Liver (tissue), 9 donors: ENCODE results near the gene PAFAH1B2. TPM values are rescaled to one million over a fixed set of nuclear protein-coding genes. Genes with fewer than 3 reads are reported as not detected.
"Not testable (repeated sequence)": the region's sequence is repeated elsewhere in the genome, so short reads cannot be mapped to it uniquely, and the experiment has no call there.

Experiments used
- DNase-seq: peaks from one replicate; pipeline ENCODE4 v3.0.0-alpha.2; 2017; ENCODE audit warnings: low spot score
- H3K27ac ChIP-seq, 2 donors: one replicate each; pipeline ENCODE4 v1.7.0; 2013; ENCODE audit warnings: inconsistent platforms in 2 of 2, low read length in 2 of 2, control low read depth in 1 of 2, low read depth in 1 of 2, mild to moderate bottlenecking in 1 of 2
- H3K27me3 ChIP-seq, 4 donors: one replicate each; pipeline versions ENCODE4 v1.6.1 to v1.7.0; 2013; ENCODE audit warnings: low read length in 3 of 4, inconsistent platforms in 1 of 4, mild to moderate bottlenecking in 1 of 4, moderate library complexity in 1 of 4; ENCODE audit not compliant: control insufficient read depth in 4 of 4, insufficient read depth in 4 of 4
- H3K36me3 ChIP-seq, 4 donors: one replicate each; pipeline versions ENCODE4 v1.6.1 to v1.7.0; 2013; ENCODE audit warnings: low read length in 3 of 4, mild to moderate bottlenecking in 3 of 4, low read depth in 1 of 4, moderate library complexity in 1 of 4; ENCODE audit not compliant: control insufficient read depth in 4 of 4, insufficient read depth in 3 of 4
- H3K4me1 ChIP-seq, 4 donors: one replicate each; pipeline versions ENCODE4 v1.6.1 to v1.7.0; 2013; ENCODE audit warnings: low read length in 3 of 4, mild to moderate bottlenecking in 3 of 4, moderate library complexity in 1 of 4; ENCODE audit not compliant: control insufficient read depth in 4 of 4, insufficient read depth in 4 of 4
- H3K4me3 ChIP-seq, 3 donors: one replicate each; pipeline versions ENCODE4 v1.6.1 to v1.7.0; 2013; ENCODE audit warnings: low read length in 3 of 3, control low read depth in 1 of 3, low read depth in 1 of 3, mild to moderate bottlenecking in 1 of 3
- H3K9ac ChIP-seq, 2 donors: one replicate each; pipeline ENCODE4 v1.7.0; 2013; ENCODE audit warnings: low read length in 2 of 2, mild to moderate bottlenecking in 2 of 2, moderate library complexity in 2 of 2, control low read depth in 1 of 2, low read depth in 1 of 2
- H3K9me3 ChIP-seq, 4 donors: one replicate each; pipeline versions ENCODE4 v1.6.1 to v1.7.0; 2013; ENCODE audit warnings: low read length in 3 of 4; ENCODE audit not compliant: control insufficient read depth in 4 of 4
- EGR1 ChIP-seq, 2 donors: IDR thresholded peaks; 2 replicates each; pipeline ENCODE4 v1.6.1; 2016 to 2018; ENCODE audit warnings: antibody characterized with exemption in 2 of 2, low read depth in 2 of 2
- FOXA1 ChIP-seq: IDR thresholded peaks from 2 replicates; pipeline ENCODE4 v1.6.1; 2016; ENCODE audit warnings: antibody characterized with exemption
- FOXA2 ChIP-seq: IDR thresholded peaks from 2 replicates; pipeline ENCODE4 v1.6.1; 2016; ENCODE audit warnings: antibody characterized with exemption
- GABPA ChIP-seq, 2 donors: IDR thresholded peaks in 1 of 2; conservative IDR thresholded peaks in 1 of 2; 2 replicates each; pipeline ENCODE4 v1.6.1; 2016; ENCODE audit warnings: antibody characterized with exemption in 2 of 2, mild to moderate bottlenecking in 1 of 2, moderate library complexity in 1 of 2
- HNF4A ChIP-seq, 2 donors: conservative IDR thresholded peaks; 2 replicates each; pipeline ENCODE4 v1.6.1; 2016; ENCODE audit warnings: antibody characterized with exemption in 2 of 2, mild to moderate bottlenecking in 2 of 2
- HNF4G ChIP-seq: IDR thresholded peaks from 2 replicates; pipeline ENCODE4 v1.6.1; 2016; ENCODE audit warnings: antibody characterized with exemption
- JUND ChIP-seq, 2 donors: IDR thresholded peaks; 2 replicates each; pipeline ENCODE4 v1.6.1; 2016; ENCODE audit warnings: antibody characterized with exemption in 2 of 2
- NR2F2 ChIP-seq: IDR thresholded peaks from 2 replicates; pipeline ENCODE4 v1.6.1; 2016; ENCODE audit warnings: antibody characterized with exemption
- RAD21 ChIP-seq, 2 donors: IDR thresholded peaks; 2 replicates each; pipeline ENCODE4 v1.6.1; 2016; ENCODE audit warnings: antibody characterized with exemption in 2 of 2, mild to moderate bottlenecking in 2 of 2
- RXRA ChIP-seq, 2 donors: IDR thresholded peaks; 2 replicates each; pipeline ENCODE4 v1.6.1; 2017 to 2018; ENCODE audit warnings: antibody characterized with exemption in 2 of 2, mild to moderate bottlenecking in 1 of 2
- SP1 ChIP-seq: IDR thresholded peaks from 2 replicates; pipeline ENCODE4 v1.6.1; 2018; ENCODE audit warnings: antibody characterized with exemption, mild to moderate bottlenecking
- TAF1 ChIP-seq: conservative IDR thresholded peaks from 2 replicates; pipeline ENCODE4 v1.6.1; 2016; ENCODE audit warnings: antibody characterized with exemption, mild to moderate bottlenecking
- YY1 ChIP-seq: IDR thresholded peaks from 2 replicates; pipeline ENCODE4 v1.6.1; 2016; ENCODE audit warnings: antibody characterized with exemption, mild to moderate bottlenecking
- WGBS: extraction: QIAGEN DNeasy Blood & Tissue Kit; methylation state at CpG from one replicate; pipeline ENCODE4 v1.1.7; 2013; 5-methylcytosine and 5-hydroxymethylcytosine counted together
- polyA plus RNA-seq, 2 donors: library from polyadenylated mRNA; stranded (reverse) in 1 of 2; unstranded in 1 of 2; fragments of 200-250 nt in 1 of 2; fragments of >200 nt in 1 of 2; fragmentation: Nextera tagmentation in 1 of 2; extraction: Ambion mirVana in 1 of 2; gene quantifications; one replicate each; pipeline versions ENCODE4 v1.2.1 to v1.2.3, GENCODE V29; 2013 to 2015
- total RNA-seq, 2 donors: library from RNA; depleted of rRNA; stranded (reverse); fragments of >200 nt; gene quantifications; one replicate each; pipeline ENCODE4 v1.2.3, GENCODE V29; 2014
- TF ChIP-seq, protein P1 (sequence below): IDR thresholded peaks from 2 replicates; pipeline ENCODE4 v1.6.1; 2016; ENCODE audit warnings: antibody characterized with exemption
- TF ChIP-seq, protein P2 (sequence below): IDR thresholded peaks from 2 replicates; pipeline ENCODE4 v1.6.1; 2016; ENCODE audit warnings: antibody characterized with exemption
- TF ChIP-seq, protein P3 (sequence below): IDR thresholded peaks from 2 replicates; pipeline ENCODE4 v1.6.1; 2016; ENCODE audit warnings: antibody characterized with exemption
- TF ChIP-seq, protein P4 (sequence below): fragments of 150-350 bp; IDR thresholded peaks from 2 replicates; pipeline ENCODE4 v1.5.1; 2017; ENCODE audit warnings: improper control_type of control experiment, low read depth, low read length; ENCODE audit not compliant: missing input control
- donor health status: healthy.
- donor health status: healthy.
- donor health status: healthy.
- donor health status: healthy.
- donor health status: healthy.

PAFAH1B2 gene
- total and polyA plus RNA-seq, 4 donors: 12.7 to 39.8 (median 24.9) TPM

DNA sequence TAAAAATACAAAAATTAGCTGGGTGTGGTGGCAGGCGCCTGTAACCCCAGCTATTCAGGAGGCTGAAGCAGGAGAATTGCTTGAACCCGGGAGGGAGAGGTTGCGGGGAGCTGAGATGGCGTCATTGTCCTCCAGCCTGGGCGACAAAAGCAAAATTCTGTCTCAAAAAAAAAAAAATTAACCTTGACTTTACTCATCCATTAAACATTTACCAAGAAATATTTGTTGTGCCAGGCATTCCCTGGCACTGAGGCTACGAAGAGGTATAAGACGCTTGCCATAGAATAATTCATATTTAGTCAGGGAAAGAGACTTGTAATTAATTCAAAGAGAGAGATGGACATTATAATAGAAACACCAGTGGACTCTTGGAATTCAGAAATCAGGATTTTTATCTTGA is 13.2 kb upstream of the PAFAH1B2 start:
- TF ChIP-seq RXRA (IDR thresholded peaks at IDR 0.05): peak in 1 of 2 donors; percentile 13
- TF ChIP-seq GABPA (IDR thresholded peaks at IDR 0.05 in 1 of 2, conservative IDR thresholded peaks at IDR 0.05 in 1 of 2): no peak
- no peak overlapping the region for H3K9ac ChIP-seq
- no peak for DNase-seq
- H3K4me1 ChIP-seq: peaks cover 0 to 4% (median 0%) of the 10 kb centered on the region in 4 donors
- no peaks in the 10 kb centered on the region for H3K27me3 ChIP-seq
- WGBS: 42% methylated on average over 7 of the region's 7 CpGs
- H3K27ac ChIP-seq: no peak overlapping the region
- no peaks in the 10 kb centered on the region for H3K9me3 ChIP-seq
- H3K36me3 ChIP-seq: no peaks in the 10 kb centered on the region
- H3K4me3 ChIP-seq: no peak overlapping the region

DNA sequence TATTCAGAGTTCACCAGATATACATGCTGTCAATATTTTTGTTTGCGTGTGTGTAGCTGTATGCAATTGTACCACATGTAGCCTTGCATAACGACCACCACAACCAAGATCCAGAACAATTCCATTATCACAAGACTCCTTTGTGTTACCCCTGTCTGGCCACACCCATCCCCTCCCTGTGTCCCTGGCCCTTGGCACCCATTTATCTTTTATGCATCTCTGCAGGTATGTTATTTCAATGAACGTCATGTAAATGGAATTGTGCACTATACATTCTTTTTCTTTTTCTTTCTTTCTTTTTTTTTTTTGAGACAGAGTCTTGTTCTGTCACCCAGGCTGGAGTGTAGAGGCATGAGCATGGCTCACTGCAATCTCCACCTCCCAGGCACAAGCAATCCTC is 9.7 kb upstream of the PAFAH1B2 start:
- no peaks in the 10 kb centered on the region for H3K9me3 ChIP-seq
- no peak overlapping the region for H3K4me3 ChIP-seq
- WGBS: 75% methylated on average over 2 of the region's 3 CpGs

DNA sequence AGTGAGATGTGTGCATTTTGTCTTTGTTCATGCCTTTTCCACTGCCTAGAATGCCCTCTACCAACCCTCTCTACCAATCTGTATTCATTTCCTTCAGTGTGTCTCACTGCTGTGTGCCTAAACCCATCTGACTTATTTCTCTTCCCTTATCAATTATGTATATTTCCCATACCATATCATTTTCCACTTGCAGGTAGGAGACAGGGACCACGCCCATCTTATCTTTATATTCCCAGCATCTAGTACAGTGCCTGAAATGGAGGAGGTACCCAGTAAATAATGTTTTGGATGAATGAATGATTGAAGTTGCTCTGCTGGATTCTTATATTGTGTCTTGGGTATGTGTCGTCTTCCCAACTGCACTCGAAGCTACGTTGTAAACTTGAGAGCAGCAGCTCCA is 9.1 kb upstream of the PAFAH1B2 start:
- 89% methylated on average over 1 of the region's 4 CpGs for WGBS
- not testable (repeated sequence) for H3K9ac ChIP-seq, H3K9me3 ChIP-seq, H3K36me3 ChIP-seq, H3K27me3 ChIP-seq, H3K4me1 ChIP-seq, H3K27ac ChIP-seq, H3K4me3 ChIP-seq, DNase-seq

More for the DNA sequence above, 9.7 kb upstream of the PAFAH1B2 start:
- H3K4me1 ChIP-seq: peaks cover 0 to 4% (median 0%) of the 10 kb centered on the region in 4 donors
- TF ChIP-seq EGR1 (IDR thresholded peaks at IDR 0.05; ENCODE audit: low read depth in 2 of 2) (no peak), FOXA2 (no peak), HNF4A (conservative IDR thresholded peaks at IDR 0.05) (no peak), HNF4G (no peak), YY1 (no peak), FOXA1 (no peak), NR2F2 (no peak), RAD21 (IDR thresholded peaks at IDR 0.05) (no peak), RXRA (IDR thresholded peaks at IDR 0.05) (no peak), TAF1 (no peak), GABPA (IDR thresholded peaks at IDR 0.05 in 1 of 2, conservative IDR thresholded peaks at IDR 0.05 in 1 of 2) (no peak), JUND (IDR thresholded peaks at IDR 0.05) (no peak), SP1 (no peak)
- TF ChIP-seq, protein P1, sequence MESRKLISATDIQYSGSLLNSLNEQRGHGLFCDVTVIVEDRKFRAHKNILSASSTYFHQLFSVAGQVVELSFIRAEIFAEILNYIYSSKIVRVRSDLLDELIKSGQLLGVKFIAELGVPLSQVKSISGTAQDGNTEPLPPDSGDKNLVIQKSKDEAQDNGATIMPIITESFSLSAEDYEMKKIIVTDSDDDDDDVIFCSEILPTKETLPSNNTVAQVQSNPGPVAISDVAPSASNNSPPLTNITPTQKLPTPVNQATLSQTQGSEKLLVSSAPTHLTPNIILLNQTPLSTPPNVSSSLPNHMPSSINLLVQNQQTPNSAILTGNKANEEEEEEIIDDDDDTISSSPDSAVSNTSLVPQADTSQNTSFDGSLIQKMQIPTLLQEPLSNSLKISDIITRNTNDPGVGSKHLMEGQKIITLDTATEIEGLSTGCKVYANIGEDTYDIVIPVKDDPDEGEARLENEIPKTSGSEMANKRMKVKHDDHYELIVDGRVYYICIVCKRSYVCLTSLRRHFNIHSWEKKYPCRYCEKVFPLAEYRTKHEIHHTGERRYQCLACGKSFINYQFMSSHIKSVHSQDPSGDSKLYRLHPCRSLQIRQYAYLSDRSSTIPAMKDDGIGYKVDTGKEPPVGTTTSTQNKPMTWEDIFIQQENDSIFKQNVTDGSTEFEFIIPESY: no peak
- TF ChIP-seq, protein P2, sequence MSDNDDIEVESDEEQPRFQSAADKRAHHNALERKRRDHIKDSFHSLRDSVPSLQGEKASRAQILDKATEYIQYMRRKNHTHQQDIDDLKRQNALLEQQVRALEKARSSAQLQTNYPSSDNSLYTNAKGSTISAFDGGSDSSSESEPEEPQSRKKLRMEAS: no peak
- TF ChIP-seq, protein P3, sequence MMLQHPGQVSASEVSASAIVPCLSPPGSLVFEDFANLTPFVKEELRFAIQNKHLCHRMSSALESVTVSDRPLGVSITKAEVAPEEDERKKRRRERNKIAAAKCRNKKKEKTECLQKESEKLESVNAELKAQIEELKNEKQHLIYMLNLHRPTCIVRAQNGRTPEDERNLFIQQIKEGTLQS: no peak
- TF ChIP-seq, protein P4, sequence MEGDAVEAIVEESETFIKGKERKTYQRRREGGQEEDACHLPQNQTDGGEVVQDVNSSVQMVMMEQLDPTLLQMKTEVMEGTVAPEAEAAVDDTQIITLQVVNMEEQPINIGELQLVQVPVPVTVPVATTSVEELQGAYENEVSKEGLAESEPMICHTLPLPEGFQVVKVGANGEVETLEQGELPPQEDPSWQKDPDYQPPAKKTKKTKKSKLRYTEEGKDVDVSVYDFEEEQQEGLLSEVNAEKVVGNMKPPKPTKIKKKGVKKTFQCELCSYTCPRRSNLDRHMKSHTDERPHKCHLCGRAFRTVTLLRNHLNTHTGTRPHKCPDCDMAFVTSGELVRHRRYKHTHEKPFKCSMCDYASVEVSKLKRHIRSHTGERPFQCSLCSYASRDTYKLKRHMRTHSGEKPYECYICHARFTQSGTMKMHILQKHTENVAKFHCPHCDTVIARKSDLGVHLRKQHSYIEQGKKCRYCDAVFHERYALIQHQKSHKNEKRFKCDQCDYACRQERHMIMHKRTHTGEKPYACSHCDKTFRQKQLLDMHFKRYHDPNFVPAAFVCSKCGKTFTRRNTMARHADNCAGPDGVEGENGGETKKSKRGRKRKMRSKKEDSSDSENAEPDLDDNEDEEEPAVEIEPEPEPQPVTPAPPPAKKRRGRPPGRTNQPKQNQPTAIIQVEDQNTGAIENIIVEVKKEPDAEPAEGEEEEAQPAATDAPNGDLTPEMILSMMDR: no peak
- H3K9ac ChIP-seq: no peak overlapping the region
- DNase-seq: no peak
- no peaks in the 10 kb centered on the region for H3K27me3 ChIP-seq
- no peaks in the 10 kb centered on the region for H3K36me3 ChIP-seq
- H3K27ac ChIP-seq: no peak overlapping the region

DNA sequence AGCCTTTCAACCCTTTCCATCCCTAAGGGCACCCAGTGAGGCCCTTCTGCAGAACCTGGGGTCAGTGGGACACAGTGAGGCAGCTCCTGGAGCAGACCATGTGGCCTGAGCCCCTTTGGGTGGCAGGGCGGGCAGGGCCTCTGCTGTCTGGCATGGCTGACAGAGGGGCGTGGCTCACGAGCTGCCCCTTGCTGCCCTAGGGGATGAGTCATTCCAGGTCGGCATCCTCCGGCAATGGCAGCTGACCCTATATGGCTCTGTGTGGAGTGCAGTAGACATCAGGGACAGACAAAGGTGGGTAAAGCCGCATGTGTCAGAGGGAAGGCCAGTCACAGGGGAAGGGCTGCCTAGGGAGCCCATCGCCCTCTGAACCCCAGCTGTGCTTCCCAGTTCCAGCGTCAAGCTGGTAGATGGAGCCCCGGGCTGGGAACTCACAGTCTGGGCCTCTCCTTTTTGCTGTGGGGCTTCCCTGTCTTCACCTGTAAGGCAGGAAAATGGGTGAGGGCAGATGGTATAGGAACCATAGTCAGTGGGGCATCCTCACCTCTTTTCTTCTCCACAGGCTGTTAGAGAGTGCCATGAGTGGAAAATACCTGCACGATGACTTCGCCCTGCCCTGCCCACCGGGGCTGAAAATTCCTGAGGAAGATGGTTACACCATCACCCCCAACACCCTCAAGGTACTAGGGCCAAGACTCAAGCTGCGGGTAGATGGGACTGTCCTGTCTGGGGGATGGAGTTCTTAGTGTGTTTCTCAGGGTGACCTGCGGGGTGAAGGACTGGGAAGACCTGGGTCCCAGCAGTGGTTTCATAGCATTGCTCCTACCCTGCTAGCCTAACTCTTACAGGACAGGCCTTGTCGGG is 6.6 kb upstream of the PAFAH1B2 start:
- no CpG with 5 or more reads among the region's 15 CpGs for WGBS

More for the DNA sequence above, 6.6 kb upstream of the PAFAH1B2 start:
- H3K27me3 ChIP-seq, H3K4me3 ChIP-seq, H3K4me1 ChIP-seq, H3K27ac ChIP-seq, DNase-seq, H3K9ac ChIP-seq, H3K9me3 ChIP-seq, H3K36me3 ChIP-seq: not testable (repeated sequence)
